HG02623 (cell line): Measurements from ENCODE around the gene PLXNA1.

ENCODE experiments used
- ATAC-seq: cut with Tn5 transposase; IDR thresholded peaks from one replicate; pipeline ENCODE4 v1.9.1; 2021; ENCODE audit warnings: moderate library complexity; ENCODE audit not compliant: unreplicated experiment

The PLXNA1 gene

DNA sequence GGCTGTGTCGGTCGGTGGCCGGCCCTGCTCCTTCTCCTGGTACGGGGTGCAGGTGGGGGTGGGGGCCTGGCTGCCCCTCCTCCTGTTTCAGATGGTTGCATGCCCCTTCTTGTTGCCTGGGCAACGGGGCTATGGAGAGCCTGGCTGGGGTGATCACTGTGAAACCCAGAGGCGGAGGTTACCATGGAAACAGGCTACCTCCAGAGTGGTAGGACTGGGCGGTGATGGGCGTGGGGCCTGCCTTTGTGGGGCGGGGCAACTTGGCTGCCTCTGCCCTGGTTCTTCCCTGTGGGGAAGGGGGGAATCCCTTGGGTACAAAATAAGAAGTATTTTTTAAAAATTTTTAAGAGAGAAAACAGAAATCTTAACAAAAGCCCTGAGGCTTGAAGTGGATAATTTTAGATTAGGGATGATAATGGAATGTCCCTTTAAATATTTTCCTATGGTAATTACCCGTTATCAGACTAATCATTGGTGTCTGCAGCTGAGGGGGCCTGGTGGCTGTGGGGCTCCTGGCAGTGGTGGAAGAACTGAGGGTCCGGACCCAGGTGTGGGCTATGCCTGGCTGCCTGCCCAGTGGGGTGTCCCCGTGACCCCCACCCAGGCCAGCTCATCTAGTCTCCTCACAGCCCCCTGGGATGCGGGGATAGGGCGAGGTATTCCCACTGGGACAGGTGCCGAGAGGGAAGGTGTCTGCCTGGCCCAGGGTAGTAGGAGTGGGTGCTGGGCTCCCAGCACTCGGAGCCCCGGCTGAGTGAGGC lies 32.5 kb downstream of the PLXNA1 start:
- peak; percentile 59 for ATAC-seq

DNA sequence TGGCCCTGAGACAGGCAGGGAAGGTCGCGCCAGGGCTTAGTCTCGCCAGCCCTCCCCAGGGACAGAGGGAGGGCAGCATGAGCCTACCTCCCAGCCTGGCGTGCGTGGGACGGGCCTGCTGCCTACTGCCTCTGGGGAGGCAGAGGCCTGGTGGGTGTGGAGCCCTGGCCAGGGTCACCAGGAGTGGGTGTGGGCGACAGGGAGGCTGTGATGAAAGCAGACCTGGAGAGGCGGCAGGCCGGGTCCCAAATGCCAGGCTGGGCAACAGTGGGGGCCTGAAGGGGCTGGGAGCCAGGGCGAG lies 33.1 kb downstream of the PLXNA1 start:
- ATAC-seq: no peak

DNA sequence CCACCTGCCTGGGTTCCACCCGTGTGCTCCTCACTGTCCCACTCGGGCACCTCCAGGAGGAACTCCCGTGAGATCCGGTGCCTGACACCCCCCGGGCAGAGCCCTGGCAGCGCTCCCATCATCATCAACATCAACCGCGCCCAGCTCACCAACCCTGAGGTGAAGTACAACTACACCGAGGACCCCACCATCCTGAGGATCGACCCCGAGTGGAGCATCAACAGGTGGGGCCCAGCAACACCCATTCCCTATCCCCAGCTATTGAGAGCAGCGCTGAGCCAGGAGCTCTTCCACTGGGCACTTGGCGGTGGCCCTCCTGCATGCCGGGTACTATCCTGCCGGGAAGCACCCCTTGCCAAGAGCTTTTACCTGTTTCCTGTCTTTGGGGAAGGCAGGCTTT lies 33.5 kb downstream of the PLXNA1 start:
- ATAC-seq: no peak

DNA sequence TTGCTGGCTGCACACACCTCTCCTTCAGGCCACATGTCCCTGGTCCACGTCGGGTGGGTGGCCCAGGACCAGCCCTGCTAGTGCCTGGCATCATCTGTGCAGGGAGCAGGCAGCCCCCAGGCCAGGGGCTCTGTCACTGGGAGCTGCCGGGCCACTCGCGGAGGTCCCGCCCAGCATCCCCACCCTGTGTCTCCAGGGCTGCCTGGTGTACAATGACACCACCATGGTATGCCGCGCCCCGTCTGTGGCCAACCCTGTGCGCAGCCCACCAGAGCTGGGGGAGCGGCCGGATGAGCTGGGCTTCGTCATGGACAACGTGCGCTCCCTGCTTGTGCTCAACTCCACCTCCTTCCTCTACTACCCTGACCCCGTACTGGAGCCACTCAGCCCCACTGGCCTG lies 34.3 kb downstream of the PLXNA1 start:
- no peak for ATAC-seq

DNA sequence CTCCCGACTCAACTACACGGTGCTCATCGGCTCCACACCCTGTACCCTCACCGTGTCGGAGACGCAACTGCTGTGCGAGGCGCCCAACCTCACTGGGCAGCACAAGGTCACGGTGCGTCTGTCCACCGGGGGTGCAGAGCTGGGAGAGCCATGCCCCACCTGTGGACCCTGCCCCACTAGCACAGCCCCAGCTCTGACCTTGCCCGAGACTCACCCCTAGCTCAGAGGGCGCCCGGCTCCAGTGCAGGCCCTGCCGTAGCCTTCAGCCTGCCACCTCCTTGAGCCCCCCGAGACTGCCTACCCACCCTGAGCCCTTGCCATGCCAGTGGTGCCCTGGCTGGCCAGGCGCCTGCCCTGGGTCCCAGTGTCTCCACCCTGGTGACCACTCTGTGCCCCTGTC lies 34.9 kb downstream of the PLXNA1 start:
- no peak for ATAC-seq

DNA sequence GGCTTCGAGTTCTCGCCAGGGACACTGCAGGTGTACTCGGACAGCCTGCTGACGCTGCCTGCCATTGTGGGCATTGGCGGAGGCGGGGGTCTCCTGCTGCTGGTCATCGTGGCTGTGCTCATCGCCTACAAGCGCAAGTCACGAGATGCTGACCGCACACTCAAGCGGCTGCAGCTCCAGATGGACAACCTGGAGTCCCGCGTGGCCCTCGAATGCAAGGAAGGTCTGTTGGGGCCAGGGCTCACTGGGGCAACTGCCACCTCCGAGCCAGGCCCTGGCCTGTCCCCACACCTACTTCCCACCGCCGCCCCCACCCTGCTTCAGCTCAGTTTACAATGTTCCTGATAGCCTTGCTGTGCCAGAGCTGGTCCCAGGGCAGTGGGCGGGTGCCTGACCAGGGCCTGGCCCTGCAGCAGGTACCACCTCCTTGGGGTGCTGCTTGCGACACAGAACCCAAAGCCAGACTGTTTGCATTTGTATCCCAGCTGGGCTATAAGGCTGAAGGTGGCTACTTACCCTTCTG lies 35.5 kb downstream of the PLXNA1 start:
- ATAC-seq: no peak

DNA sequence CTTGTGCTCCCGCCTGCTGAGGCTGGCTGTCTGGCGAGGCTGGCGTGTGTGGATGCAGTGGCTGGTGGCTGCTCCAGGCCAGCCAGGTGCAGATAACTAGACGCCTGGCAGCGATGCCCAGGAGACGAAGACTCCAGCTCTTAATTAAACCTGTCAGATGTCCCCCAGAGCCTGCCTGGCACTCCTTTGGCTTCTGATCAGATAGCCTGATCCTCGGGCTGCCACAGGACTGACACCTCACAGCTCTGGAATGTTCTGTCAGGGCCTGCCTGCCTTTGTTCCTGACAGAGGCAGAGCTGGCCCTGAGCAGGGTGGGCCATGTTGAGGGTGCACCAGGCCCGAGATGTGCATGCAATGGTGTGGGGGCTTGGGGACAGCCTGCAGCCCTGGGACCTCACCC lies 36.5 kb downstream of the PLXNA1 start:
- no peak for ATAC-seq

DNA sequence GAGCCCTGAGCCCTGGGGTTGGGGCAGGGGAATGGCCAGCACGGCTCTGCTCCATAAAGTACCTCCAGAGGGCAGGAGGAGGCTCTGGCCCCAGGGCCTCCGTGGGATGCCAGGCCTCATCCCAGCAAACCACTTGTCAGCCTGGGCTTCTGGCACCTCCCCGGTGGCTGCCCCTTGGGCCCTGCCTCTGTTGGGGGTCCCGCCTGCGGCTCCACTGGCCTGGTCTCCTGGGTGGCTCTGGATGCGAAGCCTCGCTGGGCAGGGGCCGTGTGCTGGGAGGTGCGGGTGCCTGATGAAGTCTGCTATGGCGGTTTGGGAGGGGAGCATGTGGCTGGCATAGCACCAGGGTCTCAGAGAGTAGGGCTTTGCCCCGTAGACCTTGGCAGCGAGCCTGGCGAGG lies 37.6 kb downstream of the PLXNA1 start:
- ATAC-seq: no peak

DNA sequence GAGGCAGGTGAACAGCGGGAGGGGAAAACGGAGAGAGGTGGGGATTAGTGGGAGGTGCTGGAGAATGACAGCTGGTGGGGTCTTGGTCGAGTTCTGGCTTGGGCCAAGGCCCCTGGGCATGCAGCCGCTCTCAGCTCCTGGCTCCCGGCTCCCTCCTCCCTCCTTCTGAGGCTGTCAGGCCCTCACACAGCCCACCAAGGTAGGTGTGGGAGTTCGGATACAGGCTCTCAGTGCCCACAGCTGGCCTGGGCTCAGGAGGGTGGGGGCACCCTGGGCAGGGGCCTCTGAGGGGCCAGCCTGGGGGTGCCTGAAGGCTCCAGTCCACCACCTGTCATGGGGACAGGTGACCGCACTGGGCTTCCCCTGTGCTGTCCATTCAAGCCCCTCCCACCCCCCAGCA lies 39.9 kb downstream of the PLXNA1 start:
- ATAC-seq: no peak

DNA sequence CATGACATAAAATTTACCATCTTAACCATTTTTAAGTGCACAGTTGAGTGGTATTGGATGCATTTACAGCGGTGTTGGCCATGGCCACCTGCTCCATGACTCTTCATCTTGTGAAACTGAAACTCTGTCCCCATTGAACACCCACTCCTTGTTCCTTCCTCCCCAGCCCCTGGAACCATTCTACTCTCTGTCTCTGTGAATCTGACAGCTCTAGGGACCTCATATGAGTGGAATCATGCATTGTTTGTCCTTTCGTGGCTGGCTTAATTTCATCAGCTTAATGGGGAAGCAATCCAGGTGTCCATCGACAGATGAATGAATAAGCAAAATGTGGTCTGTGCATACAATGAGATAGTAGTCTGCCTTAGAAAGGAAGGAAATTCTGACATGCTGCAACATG lies 42.5 kb downstream of the PLXNA1 start:
- ATAC-seq: no peak

DNA sequence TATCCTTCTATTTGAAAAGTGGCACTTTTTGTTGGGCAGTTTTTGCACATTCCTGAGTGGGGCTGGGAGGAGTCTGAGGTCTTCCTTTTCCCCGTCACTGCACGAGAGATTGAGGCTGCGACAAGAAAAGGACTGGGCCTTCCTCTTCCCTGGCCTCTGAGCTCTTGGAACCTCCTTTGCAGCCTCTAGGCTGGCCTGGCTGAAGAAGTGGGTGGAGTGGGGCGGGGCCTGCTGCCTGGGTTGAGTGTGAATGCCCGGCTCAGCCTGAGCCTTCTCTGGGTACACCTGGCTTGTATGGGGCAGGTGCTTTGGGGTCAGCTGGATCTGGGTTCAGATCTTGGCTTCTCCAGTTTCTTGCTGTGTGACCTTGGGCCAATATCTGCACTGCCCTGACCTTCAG lies 43.1 kb downstream of the PLXNA1 start:
- ATAC-seq: no peak

DNA sequence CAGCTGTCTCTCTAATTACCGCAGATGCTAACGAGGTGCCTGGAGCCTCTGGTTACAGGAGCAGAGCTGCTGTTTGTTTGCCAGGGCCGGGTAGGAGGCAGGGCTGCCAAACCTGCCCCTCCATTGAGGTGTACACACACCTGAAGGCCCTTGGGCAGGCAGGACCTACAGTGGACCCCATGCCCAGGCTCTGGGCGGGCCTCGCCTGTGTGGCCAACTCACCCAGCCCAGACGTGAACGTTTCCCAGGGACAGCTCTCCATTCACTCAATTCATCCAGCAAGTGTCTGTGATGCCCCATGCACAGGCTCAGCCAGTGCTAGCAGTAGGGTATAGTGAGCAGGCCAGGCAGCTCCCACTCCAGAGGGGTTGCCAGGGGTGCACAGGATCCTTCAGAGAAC lies 43.7 kb downstream of the PLXNA1 start:
- no peak for ATAC-seq

DNA sequence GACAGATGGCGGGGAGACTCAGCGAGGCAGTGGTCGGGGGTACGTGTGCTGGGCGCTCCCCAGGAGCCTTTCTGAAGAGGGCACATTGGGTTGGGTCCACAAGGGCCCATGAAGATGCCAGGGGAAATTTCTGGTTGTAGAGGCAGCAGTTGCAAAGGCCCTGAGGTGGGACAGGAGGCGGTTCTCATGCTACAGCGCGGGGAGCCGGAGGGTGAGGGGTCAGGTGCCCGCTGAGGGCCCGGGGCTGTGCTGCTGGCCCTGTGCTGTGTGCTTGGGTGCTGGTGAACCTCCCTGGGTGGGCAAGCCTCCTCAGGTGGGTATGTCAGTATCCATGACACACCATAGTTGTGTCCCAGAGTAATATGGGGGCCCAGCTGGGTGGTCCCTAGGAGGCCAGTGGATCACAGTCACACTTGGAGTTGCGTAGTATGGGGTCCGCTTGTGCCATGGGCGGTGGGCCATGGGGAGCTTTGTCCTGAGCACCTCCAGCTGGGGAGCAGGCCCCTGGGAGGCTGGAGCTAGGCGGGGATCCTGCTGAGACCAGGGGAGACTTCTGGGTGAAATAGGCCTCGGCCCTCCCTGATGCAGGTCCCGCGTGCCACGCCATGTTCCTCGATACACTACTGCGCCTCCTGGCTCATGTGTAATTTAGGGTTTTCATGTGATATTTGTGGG lies 44.3 kb downstream of the PLXNA1 start:
- ATAC-seq: no peak

DNA sequence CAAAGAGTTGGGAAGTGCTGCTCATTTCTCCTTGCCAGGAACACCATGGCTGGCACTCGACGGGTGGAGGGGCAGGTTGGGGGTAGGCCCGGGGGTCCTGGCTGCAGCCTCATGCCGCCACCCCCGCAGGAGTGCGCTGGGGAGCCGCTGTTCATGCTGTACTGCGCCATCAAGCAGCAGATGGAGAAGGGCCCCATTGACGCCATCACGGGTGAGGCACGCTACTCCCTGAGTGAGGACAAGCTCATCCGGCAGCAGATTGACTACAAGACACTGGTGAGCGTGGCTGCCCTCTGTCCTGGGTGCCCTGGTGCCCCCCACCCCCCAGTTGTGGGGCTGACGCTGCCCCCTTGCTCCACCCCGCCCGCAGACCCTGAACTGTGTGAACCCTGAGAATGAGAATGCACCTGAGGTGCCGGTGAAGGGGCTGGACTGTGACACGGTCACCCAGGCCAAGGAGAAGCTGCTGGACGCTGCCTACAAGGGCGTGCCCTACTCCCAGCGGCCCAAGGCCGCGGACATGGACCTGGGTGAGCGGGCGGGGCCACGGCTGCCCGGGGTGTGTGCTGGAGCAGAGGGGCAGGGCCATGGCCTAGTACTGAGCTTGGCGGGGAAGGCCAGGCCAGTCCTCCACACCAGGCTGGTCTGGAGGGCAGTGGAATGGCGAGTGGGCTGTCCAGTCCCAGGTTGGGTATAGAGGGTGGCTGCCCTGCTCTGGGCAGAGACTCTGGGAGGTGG lies 45.1 kb downstream of the PLXNA1 start:
- no peak for ATAC-seq

DNA sequence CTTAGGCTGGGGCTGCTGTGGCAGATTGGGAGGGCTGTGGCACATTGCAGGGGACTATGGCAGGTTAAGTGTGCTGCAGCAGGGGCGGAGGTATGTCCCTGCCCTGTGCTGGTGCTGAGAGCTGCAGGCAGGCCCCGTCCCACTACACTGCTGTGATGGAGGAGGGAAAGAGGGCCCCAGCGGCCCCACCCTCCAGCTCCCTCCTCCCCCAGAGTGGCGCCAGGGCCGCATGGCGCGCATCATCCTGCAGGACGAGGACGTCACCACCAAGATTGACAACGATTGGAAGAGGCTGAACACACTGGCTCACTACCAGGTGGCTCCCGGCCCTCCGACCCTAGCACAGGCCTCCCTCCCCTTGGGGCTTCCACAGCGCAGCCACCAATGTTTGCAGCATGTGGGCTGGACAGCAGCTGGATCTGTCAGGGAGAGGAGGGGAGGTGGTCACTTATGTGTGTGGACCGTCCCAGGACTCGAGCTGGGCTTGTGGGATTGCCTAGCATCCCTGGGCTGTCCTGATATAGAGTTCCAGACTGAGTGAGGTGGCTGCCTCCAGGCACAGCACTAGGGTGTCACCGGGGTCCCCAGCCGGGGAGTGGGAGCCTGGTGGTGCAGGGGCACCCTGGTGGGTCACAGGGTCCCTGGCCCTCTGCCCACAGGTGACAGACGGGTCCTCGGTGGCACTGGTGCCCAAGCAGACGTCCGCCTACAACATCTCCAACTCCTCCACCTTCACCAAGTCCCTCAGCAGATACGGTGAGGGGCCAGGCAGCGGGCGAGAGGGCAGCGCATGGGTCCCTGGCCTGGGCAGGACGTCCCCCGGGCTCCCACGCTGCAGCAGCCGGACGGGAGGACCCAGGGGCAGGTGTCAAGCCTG lies 46.1 kb downstream of the PLXNA1 start:
- ATAC-seq: no peak

DNA sequence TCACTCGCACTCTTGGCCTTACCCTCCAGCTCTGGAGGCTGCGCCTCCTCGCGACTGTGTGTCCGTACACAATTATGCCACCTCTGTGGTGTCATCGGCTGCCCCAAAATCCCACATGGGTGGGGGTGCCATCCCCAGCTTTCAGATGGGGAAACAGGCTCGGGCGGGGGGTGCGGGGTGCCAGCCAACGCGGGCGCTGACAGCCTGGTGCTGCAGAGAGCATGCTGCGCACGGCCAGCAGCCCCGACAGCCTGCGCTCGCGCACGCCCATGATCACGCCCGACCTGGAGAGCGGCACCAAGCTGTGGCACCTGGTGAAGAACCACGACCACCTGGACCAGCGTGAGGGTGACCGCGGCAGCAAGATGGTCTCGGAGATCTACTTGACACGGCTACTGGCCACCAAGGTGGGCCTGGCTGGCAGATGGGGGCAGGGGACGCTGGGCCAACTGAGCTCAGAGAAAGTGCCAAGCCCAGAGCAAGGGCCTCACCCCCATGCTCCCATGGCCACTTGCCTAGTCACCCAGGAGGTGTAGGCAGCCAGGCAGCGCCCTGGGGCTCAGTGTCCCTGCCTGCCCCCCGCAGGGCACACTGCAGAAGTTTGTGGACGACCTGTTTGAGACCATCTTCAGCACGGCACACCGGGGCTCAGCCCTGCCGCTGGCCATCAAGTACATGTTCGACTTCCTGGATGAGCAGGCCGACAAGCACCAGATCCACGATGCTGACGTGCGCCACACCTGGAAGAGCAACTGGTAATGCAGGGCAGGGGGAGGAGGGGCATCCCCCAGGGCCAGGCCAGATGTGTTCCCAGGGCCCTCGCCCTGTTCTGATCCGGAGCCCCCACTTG lies 47.0 kb downstream of the PLXNA1 start:
- ATAC-seq: no peak

DNA sequence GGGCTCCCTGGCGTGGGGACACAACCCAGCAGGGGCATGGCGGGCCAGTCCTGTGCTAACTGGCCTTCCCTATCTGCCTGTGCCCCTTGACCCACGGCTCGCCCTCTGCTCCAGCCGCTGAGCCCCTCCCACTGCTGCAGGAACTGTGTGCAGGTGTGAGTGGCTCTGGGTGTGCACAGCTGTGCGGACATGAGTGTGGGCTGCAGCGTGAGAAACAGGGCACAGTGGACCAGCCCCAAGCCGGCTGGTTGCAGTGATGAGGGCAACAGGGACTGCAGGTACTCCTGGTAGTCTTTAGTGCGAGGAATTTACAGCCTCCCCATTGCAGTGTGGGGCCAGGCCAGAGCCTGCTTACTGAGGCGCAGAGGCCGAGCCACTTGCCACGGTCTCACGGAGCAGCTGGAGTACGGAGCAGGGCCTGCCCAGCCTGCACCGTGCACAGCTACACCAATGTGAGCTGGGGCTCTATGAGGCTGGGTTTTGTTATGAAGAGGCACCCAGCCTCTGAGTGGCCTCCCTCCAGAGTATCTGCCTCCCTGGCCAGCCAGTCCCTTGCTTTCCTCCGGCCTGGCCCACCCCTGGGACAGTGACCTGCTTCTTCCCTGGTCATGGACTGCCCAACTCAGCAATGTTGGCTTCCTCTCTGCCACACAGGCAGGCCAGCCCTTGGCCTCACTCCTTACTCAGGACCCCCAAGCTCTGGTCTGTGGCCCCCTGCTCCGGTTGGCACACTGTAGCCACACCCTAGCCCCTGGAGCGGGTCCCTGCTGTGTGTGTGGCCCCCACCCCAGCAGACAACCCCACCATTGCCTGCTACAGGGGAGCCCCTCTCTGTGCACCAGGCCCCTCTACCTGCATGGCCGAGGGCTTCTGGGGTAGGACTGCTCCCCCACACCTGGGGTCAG lies 47.8 kb downstream of the PLXNA1 start:
- ATAC-seq: no peak

DNA sequence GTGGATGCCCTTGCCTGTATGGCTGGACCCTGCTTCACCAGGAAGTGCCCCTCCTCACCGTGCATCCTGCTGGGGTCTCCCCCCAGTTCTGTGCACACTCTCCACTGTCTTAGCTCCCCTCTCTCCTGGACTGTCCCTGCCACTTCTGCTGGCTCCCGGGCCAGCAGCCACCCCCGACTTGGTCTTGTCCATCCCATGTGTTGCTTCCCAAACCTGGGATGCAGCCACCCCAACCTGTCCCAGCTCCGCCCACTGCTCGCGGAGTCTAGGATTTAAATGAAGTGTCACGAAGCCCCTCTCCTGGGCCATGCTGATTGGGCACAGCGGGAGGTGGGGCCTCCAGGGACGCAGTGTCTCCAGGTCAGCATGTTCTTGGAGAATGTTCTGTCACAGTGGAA lies 48.5 kb downstream of the PLXNA1 start:
- ATAC-seq: no peak

DNA sequence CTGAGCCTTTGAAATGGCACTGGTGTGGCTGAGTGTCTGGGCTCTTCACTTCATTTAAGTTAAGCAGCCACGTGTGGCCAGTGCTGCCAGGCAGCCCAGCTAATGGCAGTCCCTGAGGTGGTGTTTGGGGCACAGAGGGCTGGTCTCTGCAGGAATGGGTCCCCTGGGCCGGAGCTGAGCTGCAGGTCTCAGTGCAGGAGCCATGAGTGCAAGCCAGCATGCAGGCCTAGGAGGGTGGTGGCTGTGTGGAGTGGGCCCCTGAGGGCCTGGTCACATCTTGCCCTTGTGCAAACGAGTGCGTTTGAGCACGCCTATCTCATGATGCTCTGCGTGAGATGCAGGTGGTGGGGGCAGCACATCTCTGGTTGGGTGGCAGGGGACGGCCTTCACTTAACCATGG lies 48.9 kb downstream of the PLXNA1 start:
- ATAC-seq: no peak
